Frontal cortex (tissue), 4 donors: ENCODE data around the gene SRL. TPM values are rescaled to one million over a fixed set of nuclear protein-coding genes. Genes with fewer than 3 reads are reported as not detected.
"Not testable (repeated sequence)": the region's sequence is repeated elsewhere in the genome, so short reads cannot be mapped to it uniquely, and the experiment has no call there.

Source experiments
- DNase-seq, 2 donors: peaks; one replicate each; pipeline ENCODE4 v3.0.0; 2012; ENCODE audit warnings: low spot score in 2 of 2
- FAIRE-seq: peaks from 2 replicates; lab custom pipeline; 2012; peaks lifted over from hg19 to GRCh38; lab: Jason Lieb, UNC
- total RNA-seq: library from RNA; depleted of rRNA; stranded (reverse); fragments of >200 nt; gene quantifications from one replicate; pipeline ENCODE4 v1.2.3, GENCODE V29; 2014
- donor health status: control.
- donor health status: control.
- donor health status: control.

The SRL gene
- total RNA-seq, 1 donor from 2014 or later = under 0.01 TPM

GRCh38 chr16:4232541-4233386, 9.1 kb downstream of the SRL start:
- FAIRE-seq (no peak), DNase-seq (no peak)

GRCh38 chr16:4231886-4232285, 10.0 kb downstream of the SRL start:
- no peak for FAIRE-seq

GRCh38 chr16:4231367-4231766, 10.5 kb downstream of the SRL start:
- no peak for FAIRE-seq
- no peak for DNase-seq

More at GRCh38 chr16:4231886-4232285, 10.0 kb downstream of the SRL start:
- no peak for DNase-seq

GRCh38 chr16:4227040-4227332, 14.9 kb downstream of the SRL start:
- DNase-seq (no peak), FAIRE-seq (no peak)

GRCh38 chr16:4226251-4227039, 15.4 kb downstream of the SRL start:
- FAIRE-seq = no peak
- no peak for DNase-seq

GRCh38 chr16:4225075-4225474, 16.8 kb downstream of the SRL start:
- FAIRE-seq (no peak), DNase-seq (no peak)

GRCh38 chr16:4220358-4220757, 21.5 kb downstream of the SRL start:
- no peak for DNase-seq
- FAIRE-seq = no peak

- DNase-seq = no peak
- FAIRE-seq = no peak
Measured at GRCh38 chr16:4218202-4218601, 23.7 kb downstream of the SRL start.

- no peak for FAIRE-seq
- DNase-seq = no peak
Measured at GRCh38 chr16:4217204-4218131, 24.4 kb downstream of the SRL start.

- FAIRE-seq = no peak
- DNase-seq = no peak
Measured at GRCh38 chr16:4216596-4216995, 25.3 kb downstream of the SRL start.

GRCh38 chr16:4215106-4215505, 26.8 kb downstream of the SRL start:
- FAIRE-seq (no peak), DNase-seq (no peak)

GRCh38 chr16:4214215-4214621, 27.7 kb downstream of the SRL start:
- DNase-seq (no peak), FAIRE-seq (no peak)

- DNase-seq = no peak
- no peak for FAIRE-seq
Measured at GRCh38 chr16:4213737-4214136, 28.1 kb downstream of the SRL start.

GRCh38 chr16:4212934-4213296, 29.0 kb downstream of the SRL start:
- no peak for DNase-seq
- no peak for FAIRE-seq

- FAIRE-seq (no peak), DNase-seq (no peak)
Measured at GRCh38 chr16:4212211-4212933, 29.5 kb downstream of the SRL start.

GRCh38 chr16:4211445-4212210, 30.3 kb downstream of the SRL start:
- not testable (repeated sequence) for DNase-seq, FAIRE-seq

GRCh38 chr16:4209666-4210065, 32.2 kb downstream of the SRL start:
- FAIRE-seq = no peak
- DNase-seq = no peak

GRCh38 chr16:4208341-4208751, 33.5 kb downstream of the SRL start:
- FAIRE-seq = no peak
- no peak for DNase-seq
